Stomach smooth muscle (tissue), 2 donors: ENCODE data around the gene C12orf56.

Experiments used
- H3K27ac ChIP-seq: one replicate; pipeline ENCODE4 v1.7.0; 2013; ENCODE audit warnings: mild to moderate bottlenecking, low read length, inconsistent platforms
- H3K27me3 ChIP-seq, 2 donors: one replicate each; pipeline ENCODE4 v1.7.0; 2013; ENCODE audit warnings: low read length in 2 of 2; ENCODE audit not compliant: insufficient read depth in 2 of 2, control insufficient read depth in 1 of 2
- H3K36me3 ChIP-seq, 2 donors: one replicate each; pipeline ENCODE4 v1.7.0; 2013; ENCODE audit warnings: low read length in 2 of 2; ENCODE audit not compliant: control insufficient read depth in 2 of 2, insufficient read depth in 2 of 2
- H3K4me1 ChIP-seq: one replicate; pipeline ENCODE4 v1.7.0; 2013; ENCODE audit warnings: low read length; ENCODE audit not compliant: control insufficient read depth, insufficient read depth
- H3K4me3 ChIP-seq, 2 donors: one replicate each; pipeline ENCODE4 v1.7.0; 2013; ENCODE audit warnings: low read length in 2 of 2
- H3K9ac ChIP-seq, 2 donors: one replicate each; pipeline ENCODE4 v1.7.0; 2013; ENCODE audit warnings: low read length in 2 of 2, mild to moderate bottlenecking in 1 of 2
- H3K9me3 ChIP-seq, 2 donors: one replicate each; pipeline ENCODE4 v1.7.0; 2013; ENCODE audit warnings: low read length in 2 of 2; ENCODE audit not compliant: control insufficient read depth in 2 of 2
- donor health status: healthy.
- donor health status: Pancreatic carcinoma.

Gene C12orf56

DNA sequence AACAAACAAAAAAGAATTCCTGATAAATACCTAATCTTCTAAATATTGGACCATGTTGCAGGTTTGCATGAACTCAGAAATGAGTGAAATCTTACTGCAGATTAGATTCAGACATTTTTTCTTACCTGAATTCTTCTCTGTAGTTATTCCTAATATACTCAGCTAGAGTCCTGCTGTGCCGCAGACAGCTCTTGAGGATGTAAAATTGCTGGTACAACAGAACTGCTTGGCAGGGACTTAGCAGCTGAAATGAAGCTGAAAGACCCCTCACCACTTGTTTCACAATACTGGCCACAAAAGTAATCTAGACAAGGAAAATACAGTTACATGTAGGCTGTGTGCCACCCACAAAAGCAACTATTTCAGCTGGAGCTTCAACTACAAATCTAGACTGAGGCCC lies 120.1 kb downstream of the C12orf56 start:
- Histone ChIP-seq H3K9me3 (no peaks in the 10 kb centered on the region), H3K4me3 (no peak overlapping the region), H3K27me3 (no peaks in the 10 kb centered on the region), H3K27ac (no peak overlapping the region), H3K36me3 (no peaks in the 10 kb centered on the region), H3K9ac (no peak overlapping the region), H3K4me1 (no peaks in the 10 kb centered on the region)

DNA sequence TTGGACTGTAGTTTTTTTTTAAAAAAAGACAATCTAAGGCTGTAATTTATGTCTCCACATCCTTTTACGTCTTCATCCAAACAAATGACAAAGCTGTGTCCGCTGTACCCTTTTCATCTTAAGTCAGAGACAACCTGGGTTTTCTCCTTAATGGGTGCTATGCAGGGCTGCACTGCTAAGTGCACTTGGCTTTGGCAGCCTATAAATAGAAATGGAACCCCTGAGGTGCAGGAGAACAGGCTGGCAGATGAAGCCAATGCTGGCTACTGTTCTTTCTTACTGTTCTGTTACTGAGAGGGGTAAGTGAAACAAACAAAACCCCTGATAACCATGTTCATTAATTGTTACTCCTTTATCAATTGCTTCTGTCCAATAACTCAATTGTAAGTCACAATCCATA lies 121.4 kb downstream of the C12orf56 start:
- no peaks in the 10 kb centered on the region for H3K36me3 ChIP-seq
- H3K4me3 ChIP-seq, result no peak overlapping the region
- H3K9ac ChIP-seq, result no peak overlapping the region
- H3K9me3 ChIP-seq, result no peaks in the 10 kb centered on the region
- no peaks in the 10 kb centered on the region for H3K4me1 ChIP-seq
- H3K27me3 ChIP-seq, result no peaks in the 10 kb centered on the region
- no peak overlapping the region for H3K27ac ChIP-seq

DNA sequence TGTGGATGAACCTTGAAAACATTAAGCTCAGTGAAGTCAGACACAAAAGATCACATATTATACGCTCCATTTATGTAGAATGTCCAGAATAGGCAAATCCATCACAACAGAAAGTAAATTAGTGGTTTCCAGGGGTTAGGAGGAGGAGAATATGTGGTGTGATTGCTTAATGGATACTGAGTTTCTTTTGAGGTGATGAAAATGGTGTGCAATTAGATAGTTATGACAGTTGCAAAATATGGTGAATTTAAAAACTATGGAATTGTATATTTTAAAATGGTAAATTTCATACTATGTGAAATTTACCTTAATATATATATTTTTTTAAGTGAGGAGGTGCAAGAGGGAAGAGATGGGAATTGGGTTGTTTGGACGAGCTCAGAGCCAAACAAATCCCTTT lies 122.1 kb downstream of the C12orf56 start:
- H3K4me1 ChIP-seq, result no peaks in the 10 kb centered on the region
- no peaks in the 10 kb centered on the region for H3K36me3 ChIP-seq
- no peak overlapping the region for H3K9ac ChIP-seq
- no peaks in the 10 kb centered on the region for H3K9me3 ChIP-seq
- no peaks in the 10 kb centered on the region for H3K27me3 ChIP-seq
- no peak overlapping the region for H3K4me3 ChIP-seq
- no peak overlapping the region for H3K27ac ChIP-seq

DNA sequence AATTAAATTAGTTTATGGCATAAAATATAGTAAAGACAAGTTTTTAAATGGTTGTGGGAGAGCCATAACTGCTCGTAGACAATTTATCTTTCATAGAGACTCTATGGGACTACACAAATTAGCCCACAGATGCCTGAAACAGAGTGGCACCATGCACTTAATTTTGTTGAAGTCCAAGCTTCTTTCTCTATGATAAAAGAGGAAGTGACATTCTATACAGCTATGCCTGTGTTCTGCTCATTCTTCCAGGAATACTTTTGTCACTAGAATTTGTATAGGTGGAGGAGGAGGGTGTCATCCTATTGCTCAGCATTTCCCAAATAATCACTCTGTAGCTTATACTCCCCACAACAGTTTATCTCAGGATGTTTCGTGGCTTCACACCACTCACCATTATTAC lies 124.7 kb downstream of the C12orf56 start:
- Histone ChIP-seq H3K9ac (no peak overlapping the region), H3K4me3 (no peak overlapping the region), H3K4me1 (no peaks in the 10 kb centered on the region), H3K36me3 (no peaks in the 10 kb centered on the region), H3K9me3 (no peaks in the 10 kb centered on the region), H3K27me3 (no peaks in the 10 kb centered on the region), H3K27ac (no peak overlapping the region)

DNA sequence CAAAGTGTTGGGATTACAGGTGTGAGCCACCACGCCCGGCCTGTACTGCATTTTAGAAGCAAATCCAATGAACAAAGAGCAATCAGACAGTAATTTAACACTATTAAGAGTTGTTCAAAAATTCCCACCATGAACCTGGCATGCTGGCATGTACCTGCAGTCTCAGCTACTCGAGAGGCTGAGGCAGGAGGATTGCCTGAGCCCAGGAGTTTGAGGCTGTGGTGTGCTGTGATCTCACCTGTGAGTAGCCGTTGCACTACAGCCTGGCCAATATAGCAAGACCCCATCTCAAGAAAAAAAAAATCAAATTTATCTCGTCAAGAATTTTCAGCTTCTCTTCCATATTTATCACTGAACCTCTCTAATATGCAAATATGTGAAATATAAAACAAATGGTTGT lies 128.7 kb downstream of the C12orf56 start:
- no peaks in the 10 kb centered on the region for H3K36me3 ChIP-seq
- no peak overlapping the region for H3K4me3 ChIP-seq
- H3K4me1 ChIP-seq, result no peaks in the 10 kb centered on the region
- no peaks in the 10 kb centered on the region for H3K27me3 ChIP-seq
- H3K9me3 ChIP-seq, result no peaks in the 10 kb centered on the region
- no peak overlapping the region for H3K9ac ChIP-seq
- no peak overlapping the region for H3K27ac ChIP-seq

DNA sequence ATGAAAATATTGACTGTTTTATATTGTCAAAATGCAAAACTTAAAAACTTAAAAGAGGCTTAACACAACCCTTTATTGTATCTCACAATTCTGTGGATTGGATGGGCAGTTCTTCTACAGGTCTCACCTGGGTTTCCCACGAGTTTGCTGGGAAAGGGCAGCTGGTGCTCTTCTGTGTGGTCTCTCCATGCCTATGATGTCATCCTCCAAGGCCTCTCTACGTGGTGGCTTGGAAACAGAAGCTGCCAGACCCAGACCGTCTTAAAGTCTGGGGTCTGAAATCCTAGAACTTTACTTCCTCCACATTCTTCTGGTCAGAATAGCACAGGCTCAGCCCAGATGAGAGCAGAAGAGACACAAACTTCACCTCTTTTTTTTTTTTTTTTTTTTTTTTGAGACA lies 132.0 kb downstream of the C12orf56 start:
- H3K27ac ChIP-seq, result no peak overlapping the region
- no peaks in the 10 kb centered on the region for H3K36me3 ChIP-seq
- H3K9ac ChIP-seq, result no peak overlapping the region
- H3K27me3 ChIP-seq, result no peaks in the 10 kb centered on the region
- H3K4me1 ChIP-seq, result no peaks in the 10 kb centered on the region
- H3K4me3 ChIP-seq, result no peak overlapping the region
- no peaks in the 10 kb centered on the region for H3K9me3 ChIP-seq

- Histone ChIP-seq H3K36me3 (no peaks in the 10 kb centered on the region), H3K27me3 (no peaks in the 10 kb centered on the region), H3K4me1 (no peaks in the 10 kb centered on the region), H3K9ac (no peak overlapping the region), H3K4me3 (no peak overlapping the region), H3K9me3 (no peaks in the 10 kb centered on the region), H3K27ac (no peak overlapping the region)
Observed at GRCh38 chr12:64256166-64256800, 134.3 kb downstream of the C12orf56 start.

- Histone ChIP-seq H3K9me3 (no peaks in the 10 kb centered on the region), H3K4me1 (no peaks in the 10 kb centered on the region), H3K27ac (no peak overlapping the region), H3K36me3 (no peaks in the 10 kb centered on the region), H3K27me3 (no peaks in the 10 kb centered on the region), H3K4me3 (no peak overlapping the region), H3K9ac (no peak overlapping the region)
Observed at GRCh38 chr12:64255249-64255648, 135.3 kb downstream of the C12orf56 start.

DNA sequence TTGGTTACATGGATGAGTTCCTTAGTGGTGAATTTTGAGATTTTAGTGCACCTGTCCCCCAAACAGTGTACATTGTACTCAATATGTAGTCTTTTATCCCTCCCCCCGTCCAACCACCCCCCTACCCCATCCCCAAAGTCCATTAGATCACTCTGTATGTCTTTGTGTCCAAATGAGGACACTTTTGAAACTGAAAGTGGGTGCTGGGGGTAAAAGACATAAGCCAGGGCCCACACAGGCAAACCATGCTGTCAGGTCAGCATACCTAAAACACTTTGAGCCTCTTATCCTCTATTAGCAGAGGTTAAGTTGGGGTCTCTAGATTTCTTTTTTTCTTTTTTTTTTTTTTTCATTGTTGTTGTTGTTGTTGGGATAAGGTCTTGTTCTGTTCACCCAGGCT lies 137.2 kb downstream of the C12orf56 start:
- no peaks in the 10 kb centered on the region for H3K27me3 ChIP-seq
- H3K9me3 ChIP-seq, result no peaks in the 10 kb centered on the region
- no peaks in the 10 kb centered on the region for H3K36me3 ChIP-seq
- H3K9ac ChIP-seq, result no peak overlapping the region
- H3K27ac ChIP-seq, result no peak overlapping the region
- no peak overlapping the region for H3K4me3 ChIP-seq
- H3K4me1 ChIP-seq, result no peaks in the 10 kb centered on the region

GRCh38 chr12:64252681-64253080 lies 137.9 kb downstream of the C12orf56 start:
- Histone ChIP-seq H3K27ac (no peak overlapping the region), H3K4me3 (no peak overlapping the region), H3K9me3 (no peaks in the 10 kb centered on the region), H3K27me3 (no peaks in the 10 kb centered on the region), H3K9ac (peak overlapping the region in 1 of 2 donors; percentile 3), H3K36me3 (no peaks in the 10 kb centered on the region), H3K4me1 (no peaks in the 10 kb centered on the region)

- no peaks in the 10 kb centered on the region for H3K4me1 ChIP-seq
- H3K27me3 ChIP-seq, result no peaks in the 10 kb centered on the region
- H3K36me3 ChIP-seq, result no peaks in the 10 kb centered on the region
- H3K4me3 ChIP-seq, result no peak overlapping the region
- no peak overlapping the region for H3K27ac ChIP-seq
- H3K9ac ChIP-seq, result no peak overlapping the region
- H3K9me3 ChIP-seq, result no peaks in the 10 kb centered on the region
Observed at GRCh38 chr12:64243809-64244208, 146.7 kb downstream of the C12orf56 start.
